OCI-LY3 (cell line): ENCODE measurements around the gene CDC42SE1.

Experiments
- CTCF ChIP-seq: fragments of 200-600, 300-600 bp; sonication (generic); IDR thresholded peaks from 2 replicates; pipeline ENCODE4 v1.5.1; 2014; ENCODE audit warnings: antibody characterized with exemption, low read length, low read depth
- EZH2phosphoT487 ChIP-seq: fragments of 200-600 bp; shearing (Covaris generic); IDR thresholded peaks from 2 replicates; pipeline ENCODE4 v1.6.1; 2018; ENCODE audit warnings: antibody characterized with exemption, mixed run types, low read depth

GRCh38 chr1:151106894-151107293 is 47.5 kb upstream of the CDC42SE1 start:
- TF ChIP-seq CTCF (no peak), EZH2phosphoT487 (no peak)
